Fibroblast of the conjunctiva (primary cell): ENCODE results near the gene ZNF420.

Source experiments
- DNase-seq: peaks from one replicate; pipeline ENCODE4 v3.0.0-alpha.2; 2010; ENCODE audit warnings: low read depth

The ZNF420 gene

GRCh38 chr19:37148214-37148613 lies 70.0 kb downstream of the ZNF420 start:
- no peak for DNase-seq

DNA sequence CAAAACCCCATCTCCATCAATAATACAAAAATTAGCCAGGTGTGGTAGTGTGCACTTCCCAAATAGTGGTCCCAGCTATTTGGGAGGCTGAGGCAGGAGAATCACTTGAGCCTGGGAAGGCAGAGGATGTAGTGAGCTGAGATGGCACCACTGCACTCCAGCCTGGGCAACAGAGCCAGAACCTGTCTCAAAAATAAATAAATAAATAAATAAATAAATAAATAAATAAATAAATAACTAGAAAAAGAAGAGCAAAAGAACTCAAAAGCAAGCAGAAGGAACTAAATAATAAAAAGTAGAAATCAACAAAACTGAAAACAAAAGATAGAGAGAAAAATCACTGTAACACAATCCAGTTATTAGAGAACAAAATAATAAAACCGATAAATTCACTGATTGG lies 81.9 kb downstream of the ZNF420 start:
- DNase-seq, result no peak

DNA sequence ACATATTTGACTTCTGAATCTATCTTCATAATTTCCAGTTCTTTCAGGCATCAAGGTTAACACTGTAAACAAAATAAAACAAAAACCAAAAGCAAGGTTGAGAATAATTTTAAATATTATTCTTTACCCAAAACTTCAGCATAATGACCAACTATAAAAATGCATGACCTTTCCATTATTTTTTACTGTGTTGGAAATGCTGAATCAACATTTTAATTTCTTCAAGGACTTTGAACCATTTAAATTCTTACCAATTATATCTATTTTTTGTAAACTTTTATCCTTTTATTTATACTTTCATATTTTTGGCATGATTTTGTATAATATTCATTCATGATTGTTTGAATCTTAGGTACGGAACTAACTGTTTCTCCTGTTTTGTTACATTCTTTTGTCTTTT lies 87.4 kb downstream of the ZNF420 start:
- DNase-seq, result no peak

GRCh38 chr19:37172368-37173366 lies 94.4 kb downstream of the ZNF420 start, which contains the start of gene ZNF585A:
Gene ZNF585A (minus strand): TSS chr19:37172695. CDS start chr19:37169910, 2,785 bp downstream.
- peak; percentile 96 for DNase-seq
